MM.1S (cell line): ENCODE measurements around the gene AFAP1.

Experiments used
- DNase-seq: peaks from one replicate; pipeline ENCODE4 v3.0.0-alpha.2; 2015
- H2AFZ ChIP-seq: fragments of 300-600 bp; sonication (generic); 2 replicates; pipeline ENCODE4 v1.6.0; 2016; ENCODE audit warnings: antibody characterized with exemption, low read length
- H3F3A ChIP-seq: fragments of 300-600 bp; sonication (generic); 2 replicates; pipeline ENCODE4 v1.6.1; 2016; ENCODE audit warnings: mild to moderate bottlenecking, antibody characterized with exemption, low read length, moderate library complexity, mixed read lengths; ENCODE audit not compliant: insufficient read depth
- H3K27ac ChIP-seq: fragments of 300-600 bp; sonication (generic); 2 replicates; pipeline ENCODE4 v1.5.1; 2016; ENCODE audit warnings: mild to moderate bottlenecking, low read length
- H3K27me3 ChIP-seq: fragments of 300-600 bp; sonication (generic); replicated peaks from 2 replicates; pipeline ENCODE4 v1.6.0; 2016; ENCODE audit warnings: low read length; ENCODE audit not compliant: insufficient read depth
- H3K36me3 ChIP-seq: fragments of 300-600 bp; sonication (generic); replicated peaks from 2 replicates; pipeline ENCODE4 v1.6.1; 2016; ENCODE audit warnings: mild to moderate bottlenecking, low read length, mixed read lengths; ENCODE audit not compliant: insufficient read depth
- H3K4me1 ChIP-seq: fragments of 300-600 bp; sonication (generic); 2 replicates; pipeline ENCODE4 v1.6.1; 2016; ENCODE audit warnings: low read length, mixed read lengths
- H3K4me2 ChIP-seq: fragments of 300-600 bp; sonication (generic); 2 replicates; pipeline ENCODE4 v1.6.0; 2016; ENCODE audit warnings: low read depth, low read length
- H3K4me3 ChIP-seq: fragments of 300-600 bp; sonication (generic); 2 replicates; pipeline ENCODE4 v1.5.1; 2016; ENCODE audit warnings: low read length, mixed read lengths
- H3K79me2 ChIP-seq: fragments of 300-600 bp; sonication (generic); 2 replicates; pipeline ENCODE4 v1.6.1; 2016; ENCODE audit warnings: mixed run types, low read length, mixed read lengths
- H3K9ac ChIP-seq: fragments of 300-600 bp; sonication (generic); 2 replicates; pipeline ENCODE4 v1.6.1; 2016; ENCODE audit warnings: low read length, mixed read lengths
- H3K9me2 ChIP-seq: fragments of 300-600 bp; sonication (generic); replicated peaks from 2 replicates; pipeline ENCODE4 v1.6.1; 2016; ENCODE audit warnings: mild to moderate bottlenecking, low read length, mixed read lengths; ENCODE audit not compliant: insufficient read depth
- H3K9me3 ChIP-seq: fragments of 300-600 bp; sonication (generic); replicated peaks from 2 replicates; pipeline ENCODE4 v1.6.1; 2016; ENCODE audit warnings: mild to moderate bottlenecking, low read length, mixed read lengths; ENCODE audit not compliant: insufficient read depth
- H4K20me1 ChIP-seq: fragments of 300-600 bp; sonication (generic); 2 replicates; pipeline ENCODE4 v1.6.1; 2016; ENCODE audit warnings: mild to moderate bottlenecking, low read length, moderate library complexity, mixed read lengths; ENCODE audit not compliant: insufficient read depth
- EZH2 ChIP-seq: fragments of 300-600 bp; sonication (generic); optimal IDR thresholded peaks from 2 replicates; pipeline ENCODE3; 2017; ENCODE audit warnings: low read depth, mild to moderate bottlenecking, antibody characterized with exemption, low read length, mixed read lengths
- EZH2phosphoT487 ChIP-seq: fragments of 300-600 bp; sonication (generic); IDR thresholded peaks from 2 replicates; pipeline ENCODE4 v1.6.1; 2018; ENCODE audit warnings: antibody characterized with exemption, low read length
- TF ChIP-seq, protein P1 (sequence below): fragments of 300-600 bp; sonication (generic); IDR thresholded peaks from 2 replicates; pipeline ENCODE4 v1.5.1; 2016; ENCODE audit warnings: antibody characterized with exemption, low read length, mixed read lengths

AFAP1 gene

DNA sequence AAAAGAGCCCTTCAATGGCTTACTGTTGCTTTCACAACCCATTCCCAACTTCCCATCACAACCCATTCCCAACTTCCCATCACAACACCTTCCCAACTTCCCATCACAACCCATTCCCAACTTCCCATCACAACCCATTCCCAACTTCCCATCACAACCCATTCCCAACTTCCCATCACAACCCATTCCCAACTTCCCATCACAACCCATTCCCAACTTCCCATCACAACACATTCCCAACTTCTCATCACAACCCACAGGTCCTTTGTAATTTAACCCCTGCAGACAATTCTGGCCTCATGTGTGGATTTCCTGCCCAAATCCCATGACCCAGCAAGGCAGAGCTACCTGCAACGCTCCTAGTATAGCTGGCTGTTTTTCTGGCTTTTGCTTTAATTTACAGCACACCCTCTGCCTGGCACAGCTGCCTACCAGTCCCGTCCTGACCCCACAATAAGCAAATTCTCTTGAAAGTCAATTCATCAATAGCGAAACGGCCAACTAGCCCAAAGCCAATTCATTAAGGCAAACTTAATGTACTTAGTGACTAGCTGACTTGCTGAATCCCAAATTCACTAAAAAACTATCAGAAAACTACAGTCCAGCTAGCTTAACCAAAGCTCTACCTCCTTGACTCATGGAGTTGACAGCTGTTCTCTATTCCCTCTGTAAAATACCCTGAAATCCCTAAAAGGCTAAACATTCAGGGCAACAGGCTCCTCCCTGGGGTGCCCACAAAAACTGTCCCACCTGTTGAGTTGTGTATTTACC lies 75.6 kb downstream of the AFAP1 start:
- Histone ChIP-seq H2AFZ (no peak overlapping the region), H3K9me2 (no peaks in the 10 kb centered on the region), H3K4me3 (no peak overlapping the region), H3K79me2 (no peaks in the 10 kb centered on the region), H3K27ac (no peak overlapping the region), H3K36me3 (no peaks in the 10 kb centered on the region), H3K9me3 (no peaks in the 10 kb centered on the region), H3K27me3 (peaks cover 89% of the 10 kb centered on the region), H3K4me1 (no peaks in the 10 kb centered on the region), H3F3A (no peaks in the 10 kb centered on the region), H3K4me2 (no peak overlapping the region), H3K9ac (no peak overlapping the region), H4K20me1 (no peaks in the 10 kb centered on the region)
- no peak for DNase-seq
- no peak for TF ChIP-seq EZH2
- TF ChIP-seq, protein P1, sequence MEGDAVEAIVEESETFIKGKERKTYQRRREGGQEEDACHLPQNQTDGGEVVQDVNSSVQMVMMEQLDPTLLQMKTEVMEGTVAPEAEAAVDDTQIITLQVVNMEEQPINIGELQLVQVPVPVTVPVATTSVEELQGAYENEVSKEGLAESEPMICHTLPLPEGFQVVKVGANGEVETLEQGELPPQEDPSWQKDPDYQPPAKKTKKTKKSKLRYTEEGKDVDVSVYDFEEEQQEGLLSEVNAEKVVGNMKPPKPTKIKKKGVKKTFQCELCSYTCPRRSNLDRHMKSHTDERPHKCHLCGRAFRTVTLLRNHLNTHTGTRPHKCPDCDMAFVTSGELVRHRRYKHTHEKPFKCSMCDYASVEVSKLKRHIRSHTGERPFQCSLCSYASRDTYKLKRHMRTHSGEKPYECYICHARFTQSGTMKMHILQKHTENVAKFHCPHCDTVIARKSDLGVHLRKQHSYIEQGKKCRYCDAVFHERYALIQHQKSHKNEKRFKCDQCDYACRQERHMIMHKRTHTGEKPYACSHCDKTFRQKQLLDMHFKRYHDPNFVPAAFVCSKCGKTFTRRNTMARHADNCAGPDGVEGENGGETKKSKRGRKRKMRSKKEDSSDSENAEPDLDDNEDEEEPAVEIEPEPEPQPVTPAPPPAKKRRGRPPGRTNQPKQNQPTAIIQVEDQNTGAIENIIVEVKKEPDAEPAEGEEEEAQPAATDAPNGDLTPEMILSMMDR, result no peak
- TF ChIP-seq EZH2phosphoT487, result no peak

DNA sequence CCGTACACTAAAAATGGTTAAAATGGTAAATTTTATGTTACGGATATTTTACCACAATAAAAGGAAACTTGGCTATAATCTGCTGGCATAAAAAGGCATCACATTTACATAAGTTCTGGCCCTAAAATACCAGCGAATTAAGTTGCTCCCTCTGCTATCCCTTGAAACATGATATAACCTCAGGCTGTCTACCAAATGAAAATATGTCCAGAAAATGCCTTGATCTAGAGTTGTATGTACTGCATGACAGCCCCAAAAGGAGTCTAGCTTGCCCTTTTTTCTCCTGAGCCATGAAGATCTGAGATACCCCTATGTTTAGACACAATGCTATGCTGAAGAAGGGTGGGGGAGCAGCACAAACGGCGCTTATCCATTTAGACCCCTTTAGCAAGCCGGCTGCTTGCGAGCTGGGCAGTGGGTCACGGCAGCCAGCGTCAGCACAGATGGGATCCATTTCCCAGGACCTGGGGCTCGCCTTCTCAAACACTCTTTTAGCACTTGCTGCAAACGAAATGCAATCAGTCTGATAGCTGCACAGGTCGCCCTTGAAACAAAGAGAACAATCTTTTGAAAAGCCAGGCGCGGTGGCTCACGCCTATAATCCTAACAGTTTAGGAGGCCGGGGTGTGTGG lies 77.0 kb downstream of the AFAP1 start:
- no peaks in the 10 kb centered on the region for H4K20me1 ChIP-seq
- no peak overlapping the region for H3K9ac ChIP-seq
- H2AFZ ChIP-seq, result no peak overlapping the region
- H3K4me3 ChIP-seq, result no peak overlapping the region
- peaks cover 88% of the 10 kb centered on the region for H3K27me3 ChIP-seq
- DNase-seq, result no peak
- H3K9me2 ChIP-seq, result no peaks in the 10 kb centered on the region
- H3K4me1 ChIP-seq, result no peaks in the 10 kb centered on the region
- H3K36me3 ChIP-seq, result no peaks in the 10 kb centered on the region
- no peaks in the 10 kb centered on the region for H3K9me3 ChIP-seq
- H3F3A ChIP-seq, result no peaks in the 10 kb centered on the region
- no peak overlapping the region for H3K27ac ChIP-seq
- H3K79me2 ChIP-seq, result no peaks in the 10 kb centered on the region
- TF ChIP-seq EZH2phosphoT487 (no peak), EZH2 (no peak)
- TF ChIP-seq, protein P1, result no peak
- H3K4me2 ChIP-seq, result no peak overlapping the region

DNA sequence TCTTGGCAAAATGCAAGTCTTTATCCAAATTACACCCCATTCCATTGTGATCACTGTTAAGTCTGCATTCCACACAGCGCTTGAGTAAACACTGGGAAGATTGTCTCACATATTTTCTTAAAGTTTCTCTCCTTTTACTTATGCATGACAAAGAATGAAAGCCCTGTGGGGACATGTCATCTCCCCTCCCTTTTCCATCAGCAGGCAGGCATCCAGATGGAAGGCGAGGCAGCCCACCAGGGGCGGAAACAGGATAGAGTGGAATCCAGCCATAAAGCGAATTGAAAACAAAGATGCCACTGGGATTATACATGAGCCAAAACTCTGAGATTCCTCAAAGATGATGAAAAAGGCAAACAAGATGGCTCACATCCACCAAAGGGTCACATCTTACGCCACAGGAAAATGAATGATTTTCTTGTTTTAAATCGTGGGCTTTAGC lies 78.2 kb downstream of the AFAP1 start:
- no peaks in the 10 kb centered on the region for H3K9me2 ChIP-seq
- H4K20me1 ChIP-seq, result no peaks in the 10 kb centered on the region
- no peak for DNase-seq
- no peak overlapping the region for H2AFZ ChIP-seq
- peaks cover 90% of the 10 kb centered on the region for H3K27me3 ChIP-seq
- no peaks in the 10 kb centered on the region for H3F3A ChIP-seq
- H3K4me3 ChIP-seq, result no peak overlapping the region
- H3K9me3 ChIP-seq, result no peaks in the 10 kb centered on the region
- no peak overlapping the region for H3K27ac ChIP-seq
- no peak for TF ChIP-seq EZH2phosphoT487
- TF ChIP-seq EZH2, result no peak
- TF ChIP-seq, protein P1, result no peak
- no peak overlapping the region for H3K9ac ChIP-seq
- H3K4me1 ChIP-seq, result no peaks in the 10 kb centered on the region
- H3K4me2 ChIP-seq, result no peak overlapping the region
- no peaks in the 10 kb centered on the region for H3K36me3 ChIP-seq
- no peaks in the 10 kb centered on the region for H3K79me2 ChIP-seq
